Hepatic stellate cell (primary cell): Measurements from ENCODE around the gene C1QTNF1.
"Not testable (repeated sequence)": the region's sequence is repeated elsewhere in the genome, so short reads cannot be mapped to it uniquely, and the experiment has no call there.

Experiments
- DNase-seq: peaks from one replicate; pipeline ENCODE4 v3.0.0; 2011; ENCODE audit warnings: low spot score

The C1QTNF1 gene

DNA sequence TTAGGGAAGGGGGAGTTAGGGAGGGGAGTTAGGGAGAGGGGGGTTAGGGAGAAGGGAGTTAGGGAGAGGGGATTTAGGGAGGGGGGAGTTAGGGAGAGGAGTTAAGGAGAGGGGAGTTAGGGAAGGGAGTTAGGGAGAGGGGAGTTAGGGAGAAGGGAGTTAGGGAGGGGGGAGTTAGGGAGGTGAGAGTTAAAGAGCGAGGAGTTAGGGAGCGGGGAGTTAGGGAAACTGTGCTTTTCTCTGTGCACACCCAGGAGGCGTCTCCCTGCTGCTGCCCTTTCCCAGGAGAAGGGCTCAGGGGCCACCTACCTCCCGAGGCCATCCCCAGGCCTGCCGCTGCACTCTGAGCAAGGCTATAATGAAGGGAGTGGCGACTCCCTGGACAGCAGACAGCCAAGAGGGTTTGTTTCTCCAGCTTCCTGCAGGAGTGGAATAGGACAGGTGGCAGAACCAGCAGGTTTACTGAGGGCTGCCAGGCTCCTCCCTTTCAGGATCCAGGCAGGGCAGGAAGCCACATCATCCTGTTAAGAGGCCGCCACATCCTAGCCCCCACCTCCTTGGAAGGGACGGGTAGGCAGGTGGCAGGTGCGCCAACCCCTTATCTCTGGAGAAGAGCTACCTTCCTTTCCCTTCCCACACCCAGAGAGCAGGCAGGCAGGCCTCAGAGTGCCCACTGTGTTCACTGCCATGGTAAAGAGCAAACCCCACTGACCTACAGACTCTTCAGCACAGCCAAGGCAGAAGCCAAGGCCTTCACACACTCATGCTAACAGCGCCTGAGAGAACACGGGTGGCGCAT, 18.7 kb upstream of the C1QTNF1 start:
- no peak for DNase-seq

DNA sequence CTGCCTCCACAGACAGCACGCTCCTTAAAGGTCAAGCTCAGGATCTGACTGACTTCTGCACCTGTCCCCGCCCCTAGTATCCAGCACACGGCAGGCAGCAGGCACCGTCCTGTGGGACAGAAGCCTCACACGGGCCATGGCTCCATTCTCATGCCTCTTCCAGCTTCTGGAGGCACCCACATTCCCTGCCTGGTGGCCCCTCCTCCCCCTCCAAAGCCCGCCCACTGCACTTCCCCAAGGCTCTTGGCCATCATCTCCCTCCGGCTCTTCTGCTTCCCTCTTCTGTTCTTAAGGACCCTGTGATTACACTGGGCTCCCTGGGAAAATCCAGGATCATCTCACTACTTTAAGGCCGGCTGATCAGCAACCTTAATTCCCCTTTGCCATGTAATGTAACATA, 17.9 kb upstream of the C1QTNF1 start:
- DNase-seq = no peak

DNA sequence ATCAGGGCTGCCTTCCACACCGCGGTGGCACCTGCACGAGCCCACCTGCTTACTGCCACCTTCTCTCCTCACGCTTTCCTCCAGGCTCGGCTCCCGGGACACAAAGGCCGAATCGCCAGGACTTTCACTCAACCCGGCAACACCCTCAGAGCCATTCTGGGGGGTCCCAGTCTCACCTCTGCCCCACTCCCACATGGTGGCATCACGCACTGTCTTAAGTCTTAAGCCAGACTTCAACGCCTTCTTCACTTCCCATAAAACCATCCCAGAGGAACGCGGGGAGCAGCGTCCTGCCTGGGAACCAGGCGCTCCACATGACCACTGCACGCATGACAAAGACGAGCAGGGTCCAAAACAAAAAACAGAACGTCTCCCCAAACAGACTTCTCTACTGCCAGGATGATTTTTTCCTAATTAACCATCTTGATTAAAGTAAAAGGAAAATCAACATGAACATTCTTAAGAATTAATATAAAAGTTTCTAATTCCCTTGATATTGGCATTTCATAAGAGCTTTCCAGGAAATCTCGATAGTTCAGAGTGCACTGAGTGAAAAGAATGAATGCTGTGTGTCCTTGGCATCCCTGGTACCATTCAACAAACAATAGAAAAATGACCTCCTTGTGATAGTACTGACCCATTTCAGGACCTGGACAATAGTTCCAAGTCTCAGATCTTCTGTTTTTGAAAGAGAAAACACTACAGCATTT, 17.0 kb upstream of the C1QTNF1 start:
- DNase-seq = no peak

DNA sequence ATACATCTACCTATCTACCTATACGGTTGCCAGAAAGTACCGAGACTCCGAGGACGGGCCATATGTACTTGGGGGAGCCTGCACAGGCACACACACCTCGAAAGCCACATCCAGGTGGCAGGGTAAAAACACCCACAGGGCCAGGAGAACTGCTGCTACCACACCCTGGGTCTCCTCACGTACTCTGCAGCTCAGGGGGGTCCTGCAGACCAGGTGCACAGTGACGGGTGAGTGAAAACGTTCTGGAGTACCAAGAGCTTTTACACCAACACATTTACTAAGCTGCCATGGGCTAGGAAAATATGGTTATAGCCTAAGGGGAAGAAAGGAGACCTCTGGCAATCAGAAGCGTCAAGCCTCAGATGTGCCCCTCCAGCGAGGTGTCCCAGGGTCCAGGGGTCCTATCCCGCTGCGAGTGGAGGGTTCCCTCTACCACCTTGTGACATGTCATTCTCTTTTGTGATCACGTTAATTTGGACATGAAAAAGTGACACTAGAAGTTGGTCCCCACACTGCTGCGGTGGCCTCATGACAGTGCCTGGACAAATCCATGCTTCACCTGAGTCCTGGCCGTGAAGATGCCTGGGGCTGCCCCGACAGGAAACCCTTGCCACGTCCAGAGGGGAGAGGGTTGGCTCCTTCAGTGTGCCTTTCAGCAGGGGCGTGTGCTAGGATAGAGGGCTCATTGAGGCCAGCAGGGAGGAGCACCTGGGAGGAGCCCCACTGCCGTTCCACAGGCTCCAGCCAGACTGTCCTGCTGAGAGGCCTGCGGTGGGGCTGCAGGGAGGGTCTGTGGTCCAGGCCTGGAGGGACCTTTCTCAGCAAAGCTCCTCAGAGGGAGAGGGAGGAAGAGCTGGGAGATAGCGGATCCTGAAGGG, 16.2 kb upstream of the C1QTNF1 start:
- no peak for DNase-seq

DNA sequence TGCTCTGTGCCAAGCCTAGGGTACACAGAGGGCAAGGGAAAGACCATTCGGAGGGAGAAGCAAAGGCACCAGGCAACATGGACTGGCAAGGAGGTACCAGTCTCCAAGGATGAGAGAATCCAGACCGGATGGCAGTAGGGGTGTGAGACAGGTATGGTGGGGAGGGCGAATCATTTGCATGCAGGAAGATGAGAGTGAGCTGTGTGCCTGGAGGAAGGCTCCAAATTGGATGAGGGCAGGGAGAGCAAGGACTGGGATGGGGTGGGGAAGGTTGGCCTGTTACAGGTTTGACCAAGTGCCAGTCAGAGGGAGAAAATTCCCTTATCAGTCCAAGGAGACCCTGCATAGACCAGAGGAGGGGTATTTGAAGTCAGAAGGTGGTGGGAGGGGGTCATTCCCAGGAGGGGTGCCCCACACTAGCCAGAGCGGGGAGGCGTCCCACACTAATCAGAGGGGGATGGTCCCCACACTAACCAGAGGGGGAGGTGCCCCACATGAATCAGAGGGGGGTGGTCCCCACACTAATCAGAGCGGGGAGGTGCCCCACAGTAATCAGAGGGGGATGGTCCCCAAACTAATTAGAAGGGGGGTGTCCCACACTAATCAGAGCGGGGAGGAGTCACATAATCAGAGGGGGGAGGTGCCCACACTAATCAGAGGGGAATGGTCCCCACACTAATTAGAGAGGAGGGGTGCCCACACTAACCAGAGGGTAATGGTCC, 15.1 kb upstream of the C1QTNF1 start:
- no peak for DNase-seq

DNA sequence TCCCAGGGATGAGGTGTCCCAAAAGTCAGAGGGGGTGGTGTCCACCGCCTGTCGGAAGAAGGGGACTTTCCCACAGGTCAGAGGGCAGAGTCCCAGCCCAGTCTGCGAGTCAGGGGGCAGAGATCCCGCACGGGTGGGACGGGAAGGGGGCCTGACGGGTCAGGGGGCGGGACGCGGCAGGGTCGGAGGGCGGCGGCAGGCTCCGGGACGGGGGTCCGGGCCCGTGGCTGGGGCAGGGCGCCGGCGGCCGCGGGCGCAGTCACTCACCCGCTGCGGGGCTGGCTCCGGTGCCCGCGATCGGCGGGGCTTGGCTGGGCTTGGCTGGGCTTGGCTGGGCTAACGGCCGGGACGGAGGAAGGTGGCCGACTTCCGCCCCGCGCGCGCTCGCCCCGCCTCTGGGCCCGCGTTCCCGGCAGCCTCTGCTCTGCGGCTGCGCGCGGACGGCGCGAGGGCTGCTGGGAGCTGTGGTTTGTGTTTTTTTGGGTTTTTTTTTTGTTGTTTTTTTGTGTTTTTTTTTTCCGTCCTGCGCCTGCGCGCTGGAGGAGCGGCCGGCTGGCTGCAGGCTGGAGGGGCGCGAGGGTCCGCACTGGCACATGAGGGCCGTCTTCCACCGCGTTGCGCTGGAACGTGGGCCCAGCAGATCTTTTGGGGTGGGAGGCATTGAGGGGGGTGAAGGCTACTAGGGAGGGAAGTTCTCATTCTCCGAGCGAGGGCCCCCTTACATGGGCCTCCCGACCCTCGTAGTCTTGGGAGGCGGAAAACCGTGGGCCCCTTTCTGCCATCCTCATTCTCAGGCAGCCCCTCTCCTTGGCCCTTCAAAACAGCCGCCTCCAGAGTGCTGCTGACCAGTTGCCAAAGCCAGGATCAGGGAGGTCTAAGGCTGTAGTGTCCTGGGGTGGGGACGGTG, 14.3 kb upstream of the C1QTNF1 start, which contains the start of gene CANT1:
TSS of gene CANT1 (minus strand) at position 368 of the 907 bp plus-strand sequence. CDS start 12,142 bp downstream, outside the sequence.
- peak; percentile 96 for DNase-seq

DNA sequence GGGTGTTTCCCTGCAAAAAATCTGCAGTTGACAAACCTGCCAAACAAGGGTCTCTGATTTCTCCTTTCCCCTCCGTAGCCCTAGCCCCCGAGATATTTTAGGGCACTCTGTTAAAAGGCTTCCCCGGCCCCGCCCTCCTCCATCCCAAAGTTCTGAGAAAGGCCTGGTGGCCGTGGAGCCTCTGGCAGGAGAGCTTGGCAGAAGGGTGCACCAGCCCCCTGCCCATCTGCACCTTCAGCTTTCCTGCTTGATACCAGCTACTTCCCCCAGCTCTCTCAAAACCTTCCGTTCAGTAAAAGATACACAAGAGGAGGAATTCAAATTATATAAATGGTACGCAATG, 13.7 kb upstream of the C1QTNF1 start:
- no peak for DNase-seq

DNA sequence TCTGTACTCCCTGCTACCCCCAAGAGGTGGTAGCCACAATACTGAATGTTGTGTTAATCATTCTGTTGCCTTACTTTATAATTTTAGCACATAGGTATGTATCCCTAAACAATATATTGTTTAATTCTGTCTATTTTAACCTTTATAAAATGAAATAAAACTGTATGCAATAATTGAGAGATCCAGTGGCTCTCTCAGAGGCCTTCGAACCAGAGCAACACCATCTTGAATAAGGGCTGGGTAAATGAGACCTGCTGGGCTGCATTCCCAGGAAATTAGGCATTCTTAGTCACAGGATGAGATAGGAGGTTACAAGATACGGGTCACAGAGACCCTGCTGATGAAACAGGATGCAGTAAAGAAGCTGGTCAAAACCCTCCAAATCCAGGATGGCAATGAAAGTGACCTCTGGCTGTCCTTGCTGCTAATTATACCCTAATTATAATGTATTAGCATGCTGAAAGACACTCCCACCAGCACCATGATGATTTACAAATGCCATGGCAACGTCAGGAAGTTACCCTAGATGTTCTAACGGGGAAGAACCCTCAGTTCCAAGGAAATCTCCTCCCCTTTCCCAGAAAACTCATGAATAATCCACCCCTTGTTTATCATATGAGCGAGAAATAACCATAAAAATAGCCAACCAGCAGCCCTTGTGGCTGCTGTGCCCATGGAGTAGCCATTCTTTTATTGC, 12.4 kb upstream of the C1QTNF1 start:
- no peak for DNase-seq

DNA sequence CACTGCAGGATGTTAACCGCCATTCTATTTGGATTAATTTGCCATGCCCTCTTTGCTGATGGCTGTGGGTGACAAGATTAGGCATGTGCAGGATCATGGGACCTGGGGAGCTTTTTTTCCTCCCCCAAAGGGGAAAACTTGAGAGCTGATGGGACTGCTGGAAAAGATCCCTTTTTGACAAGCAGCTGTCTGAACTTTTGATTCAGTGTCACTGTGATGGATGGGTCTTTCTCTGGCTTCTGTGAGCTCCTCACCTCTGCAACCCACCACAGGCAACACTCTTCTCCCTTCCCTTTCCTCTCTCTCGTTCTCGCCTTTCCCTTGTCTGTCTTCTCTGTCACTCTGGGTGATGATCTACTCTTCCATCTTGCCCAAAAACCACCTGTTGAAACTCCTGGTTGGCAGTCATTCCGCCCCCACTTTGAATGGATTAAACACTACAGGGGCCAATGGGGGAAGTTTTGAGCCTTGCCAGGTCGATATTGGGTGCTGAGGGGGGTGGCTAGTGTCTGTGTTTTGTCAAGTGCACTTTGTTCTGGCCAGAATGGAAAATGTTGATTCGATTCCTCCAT, 11.3 kb upstream of the C1QTNF1 start:
- DNase-seq = no peak

DNA sequence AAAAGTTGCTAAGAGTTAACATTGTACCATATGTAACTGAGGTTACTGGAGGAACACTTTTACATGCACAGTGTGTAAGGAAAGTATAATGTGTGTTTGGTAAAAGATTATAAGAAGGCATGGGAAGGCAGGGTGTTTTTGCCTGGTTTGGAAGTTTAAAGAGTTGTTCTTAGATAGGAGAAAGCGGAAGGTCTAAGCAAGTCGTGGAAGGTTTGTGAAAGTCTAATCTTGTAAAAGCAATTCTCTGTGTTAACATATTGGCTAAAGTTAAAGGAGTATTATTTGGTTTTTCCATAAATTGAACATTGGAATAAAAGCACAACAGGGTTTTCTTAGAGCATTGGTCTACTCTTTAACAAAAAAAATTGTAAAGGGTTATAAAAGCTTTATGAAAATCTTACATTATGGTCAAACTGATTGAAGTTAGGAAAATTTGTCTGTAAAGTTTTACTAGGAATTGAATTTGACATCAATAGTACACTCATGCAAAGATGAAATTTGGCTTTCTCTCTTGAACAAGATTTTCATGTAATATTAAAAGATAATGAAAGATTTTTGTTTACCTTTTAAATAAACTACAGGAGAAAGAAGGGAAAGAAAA, 9.7 kb upstream of the C1QTNF1 start:
- no peak for DNase-seq

DNA sequence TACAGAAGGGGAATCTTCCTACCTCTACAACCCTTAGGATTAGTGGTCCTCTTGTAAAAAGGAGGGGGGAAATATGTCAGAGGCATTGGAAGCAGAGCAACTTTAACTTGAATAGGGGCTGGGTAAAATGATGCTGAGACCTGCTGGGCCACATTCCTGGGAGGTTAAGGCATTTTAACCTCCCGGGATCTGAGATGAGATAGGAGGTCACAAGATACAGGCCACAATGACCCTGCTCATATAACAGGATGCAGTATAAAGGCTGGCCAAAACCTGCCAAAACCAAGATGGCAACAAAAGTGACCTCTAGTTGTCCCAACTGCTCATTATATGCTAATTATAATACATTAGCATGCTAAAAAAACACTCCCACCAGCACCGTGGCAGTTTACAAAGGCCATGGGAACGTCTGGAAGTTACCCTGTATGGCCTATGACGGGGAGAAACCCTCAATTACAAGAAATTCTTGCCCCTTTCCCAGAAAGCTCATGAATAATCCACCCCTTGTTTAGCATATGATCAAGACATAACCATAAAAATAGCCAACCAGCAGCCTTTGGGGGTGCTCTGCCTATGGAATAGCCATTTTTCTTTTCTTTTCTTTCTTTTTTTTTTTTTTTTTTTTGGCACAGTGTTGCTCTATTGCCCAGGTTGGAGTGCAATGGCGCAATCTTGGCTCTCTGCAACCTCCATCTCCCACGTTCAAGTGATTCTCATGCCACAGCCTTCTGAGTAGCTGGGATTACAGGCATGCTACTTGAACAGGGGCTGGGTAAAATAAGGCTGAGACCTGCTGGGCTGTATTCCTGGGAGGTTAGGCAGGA, 6.2 kb upstream of the C1QTNF1 start:
- no peak for DNase-seq

DNA sequence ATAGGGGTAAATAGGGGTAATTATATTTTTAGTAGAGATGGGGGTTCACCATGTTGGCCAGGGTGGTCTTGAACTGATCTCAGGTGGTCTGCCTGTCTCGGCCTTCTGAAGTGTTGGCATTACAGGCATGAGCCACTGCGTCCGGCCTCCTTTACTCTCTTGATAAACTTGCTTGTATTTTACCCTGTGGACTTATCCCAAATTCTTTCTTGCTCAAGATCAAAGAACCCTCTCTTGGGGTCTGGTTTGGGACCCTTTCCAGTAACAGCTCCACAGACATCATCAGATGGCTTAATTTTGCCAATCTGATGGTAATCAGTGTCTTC, 5.6 kb upstream of the C1QTNF1 start:
- DNase-seq = no peak

DNA sequence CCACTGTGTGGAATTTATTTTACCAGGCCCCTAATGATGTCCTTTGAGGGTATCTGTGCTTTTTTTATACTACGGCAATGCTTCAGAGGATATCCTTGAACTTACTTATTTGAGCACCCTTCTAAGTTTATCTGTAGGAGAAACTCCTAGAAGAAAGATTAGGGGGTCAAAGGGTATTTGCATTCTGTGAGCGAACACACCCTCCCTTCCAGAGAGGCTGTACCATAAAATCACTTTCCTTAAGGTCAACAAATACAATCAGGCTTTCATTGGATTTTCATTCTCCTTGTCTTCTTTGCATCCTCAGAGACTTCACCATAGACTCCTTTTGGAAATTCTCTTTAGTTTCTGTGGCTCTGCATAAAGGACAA, 4.7 kb upstream of the C1QTNF1 start:
- DNase-seq = no peak

DNA sequence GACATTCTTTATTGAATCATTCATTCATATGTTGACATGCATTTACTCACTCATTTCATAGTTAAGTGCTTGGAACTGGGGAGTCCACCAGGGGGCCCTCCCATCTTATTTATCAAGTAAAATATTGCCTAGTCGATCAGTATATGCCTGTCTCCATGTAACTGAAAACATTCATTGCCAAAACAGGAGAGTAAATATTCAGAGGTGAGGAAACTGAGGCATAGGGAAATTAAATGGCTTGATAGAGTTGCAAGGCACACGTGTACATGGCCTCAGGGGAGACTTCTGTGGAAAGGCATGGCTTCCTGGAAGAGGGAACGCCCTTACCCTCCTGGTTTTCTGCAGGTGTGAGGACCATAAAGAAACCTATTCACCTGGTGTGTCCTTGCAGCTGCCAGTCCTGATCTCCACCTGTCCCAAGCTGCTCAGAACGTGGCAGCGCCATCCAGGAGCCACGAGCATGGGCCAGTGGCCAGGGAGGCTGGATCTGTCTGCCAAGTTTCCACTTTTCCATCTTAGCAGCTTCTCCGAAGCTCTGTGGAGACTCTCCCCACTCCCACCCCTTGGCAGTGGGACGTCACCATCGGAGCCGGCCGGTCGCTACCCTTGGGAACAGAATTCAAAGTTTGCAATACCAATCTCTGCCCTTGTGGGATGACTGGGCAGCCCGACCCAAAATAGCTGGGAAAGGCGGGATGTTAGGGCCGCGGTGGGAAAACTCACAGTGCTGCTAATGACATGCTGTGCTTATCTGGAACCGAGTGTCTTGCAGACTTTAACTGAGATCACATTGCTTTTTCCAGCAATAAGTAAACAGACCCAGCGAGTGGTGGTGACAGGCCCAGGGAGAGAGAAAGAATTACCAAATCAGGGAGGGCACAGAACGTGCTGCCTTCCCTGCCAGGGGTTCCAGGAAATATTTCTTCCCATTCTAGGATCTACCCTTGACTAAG, 4.1 kb upstream of the C1QTNF1 start:
- DNase-seq = peak; percentile 63

DNA sequence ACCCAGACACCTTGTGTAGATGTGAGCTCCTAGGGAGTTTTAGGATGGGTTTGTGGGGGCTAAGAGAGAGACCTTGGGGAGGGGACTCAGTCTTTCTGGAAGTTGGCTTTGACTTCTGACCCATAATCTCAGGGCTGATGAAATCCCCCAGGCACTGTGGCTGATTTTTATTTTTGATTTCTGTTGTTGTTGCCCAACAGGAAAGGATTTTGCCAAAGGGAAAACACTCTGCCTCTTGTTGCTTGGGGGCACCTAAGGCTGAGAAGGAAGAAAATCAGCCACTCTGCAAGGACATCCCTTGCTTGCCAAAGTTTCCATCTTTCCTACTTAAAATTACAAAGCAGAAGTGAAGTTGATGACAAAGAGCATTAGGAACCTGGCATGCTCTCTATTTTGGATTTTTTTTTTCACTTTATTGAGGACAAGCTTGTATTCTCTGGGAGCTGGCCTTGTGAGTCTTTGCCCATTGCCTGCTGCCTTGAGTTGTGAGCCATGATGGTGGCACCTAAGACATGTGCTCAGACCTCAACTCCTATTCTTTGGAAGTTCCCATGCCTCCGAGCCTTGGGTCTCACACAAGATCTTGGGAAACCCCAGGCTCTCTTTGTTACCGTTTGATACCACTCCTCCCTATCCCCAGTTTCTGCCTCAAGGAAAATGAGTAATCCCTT, 3.2 kb upstream of the C1QTNF1 start:
- no peak for DNase-seq

DNA sequence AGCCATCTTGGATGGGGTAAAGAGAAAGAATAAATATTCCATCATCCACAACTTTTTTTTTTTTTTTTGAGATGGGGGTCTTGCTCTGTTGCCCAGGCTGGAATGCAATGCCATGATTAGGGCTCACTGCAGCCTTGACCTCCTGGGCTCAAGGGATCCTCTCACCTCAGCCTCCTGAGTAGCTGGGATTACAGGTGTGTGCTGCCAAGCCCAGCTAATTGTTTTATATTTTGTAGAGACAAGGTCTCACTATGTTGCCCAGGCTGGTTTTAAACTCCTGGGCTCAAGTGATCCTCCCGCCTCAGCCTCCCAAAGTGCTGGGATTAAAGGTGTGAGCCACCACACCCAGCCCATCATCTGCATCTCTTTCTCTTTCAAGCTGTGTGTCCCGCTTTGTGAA, 2.0 kb upstream of the C1QTNF1 start:
- not testable (repeated sequence) for DNase-seq

DNA sequence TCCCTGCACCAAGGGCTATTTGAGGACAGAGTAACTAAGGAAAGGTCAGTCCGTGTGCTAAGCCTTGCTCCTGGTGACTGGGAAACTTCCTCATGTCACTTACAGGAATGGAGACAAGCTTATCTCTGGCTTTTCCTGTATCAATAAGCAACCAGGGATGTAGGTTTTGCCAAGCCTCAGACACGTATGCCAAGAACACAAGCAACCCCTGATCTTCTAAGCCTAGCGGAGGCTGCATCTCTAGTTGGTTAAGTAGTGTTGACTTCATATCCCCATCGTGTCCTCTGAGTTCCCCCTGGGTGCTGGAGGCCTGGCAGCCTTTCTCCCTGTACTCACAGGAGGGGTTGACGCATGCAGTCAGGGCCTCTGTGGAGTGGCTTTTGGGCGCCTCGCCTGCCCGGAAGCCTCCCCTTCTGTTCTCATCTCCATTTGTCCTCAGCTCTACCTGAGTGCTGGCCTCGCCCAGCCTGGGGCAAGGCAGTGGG, 1.4 kb upstream of the C1QTNF1 start:
- DNase-seq = no peak
